ENCODE measurements around the gene SEC61G. TPM values are rescaled to one million over a fixed set of nuclear protein-coding genes. Genes with fewer than 3 reads are reported as not detected.

The SEC61G gene
- total RNA-seq, 1 experiment from 2014 or later, result 208 TPM

GRCh38 chr7:54773472-54774399 lies 14.7 kb upstream of the SEC61G start:
- H3K36me3 Mint-ChIP-seq, result peaks cover 31% of the 10 kb centered on the region
- H3K27me3 Mint-ChIP-seq (ENCODE audit: low read depth), result peaks cover 32% of the 10 kb centered on the region
- ChIA-PET CTCF (interaction anchor here (0.7 to 2.9 kb wide), 6 partner anchors 62 to 497 kb away, joined by 3 to 22 read pairs (median 4); no protein-coding TSS in a partner anchor), POLR2A (no interaction called here)
- ATAC-seq (peak; percentile 95), DNase-seq (ENCODE audit: low spot score) (peak; percentile 89)
- TF ChIP-seq, protein P1, sequence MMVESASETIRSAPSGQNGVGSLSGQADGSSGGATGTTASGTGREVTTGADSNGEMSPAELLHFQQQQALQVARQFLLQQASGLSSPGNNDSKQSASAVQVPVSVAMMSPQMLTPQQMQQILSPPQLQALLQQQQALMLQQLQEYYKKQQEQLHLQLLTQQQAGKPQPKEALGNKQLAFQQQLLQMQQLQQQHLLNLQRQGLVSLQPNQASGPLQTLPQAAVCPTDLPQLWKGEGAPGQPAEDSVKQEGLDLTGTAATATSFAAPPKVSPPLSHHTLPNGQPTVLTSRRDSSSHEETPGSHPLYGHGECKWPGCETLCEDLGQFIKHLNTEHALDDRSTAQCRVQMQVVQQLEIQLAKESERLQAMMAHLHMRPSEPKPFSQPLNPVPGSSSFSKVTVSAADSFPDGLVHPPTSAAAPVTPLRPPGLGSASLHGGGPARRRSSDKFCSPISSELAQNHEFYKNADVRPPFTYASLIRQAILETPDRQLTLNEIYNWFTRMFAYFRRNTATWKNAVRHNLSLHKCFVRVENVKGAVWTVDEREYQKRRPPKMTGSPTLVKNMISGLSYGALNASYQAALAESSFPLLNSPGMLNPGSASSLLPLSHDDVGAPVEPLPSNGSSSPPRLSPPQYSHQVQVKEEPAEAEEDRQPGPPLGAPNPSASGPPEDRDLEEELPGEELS (CRISPR knock-in tag; IDR thresholded peaks at IDR 0.05), result no peak
- TF ChIP-seq TEAD1 (CRISPR knock-in tag; IDR thresholded peaks at IDR 0.05), result 0 out of 2 replicates have a peak, but pooled peaks have one; percentile 27
- peak; percentile 71; the same call in 1 of the 2 replicates for TF ChIP-seq E2F5 (CRISPR knock-in tag; IDR thresholded peaks at IDR 0.05)
- TF ChIP-seq, protein P2, sequence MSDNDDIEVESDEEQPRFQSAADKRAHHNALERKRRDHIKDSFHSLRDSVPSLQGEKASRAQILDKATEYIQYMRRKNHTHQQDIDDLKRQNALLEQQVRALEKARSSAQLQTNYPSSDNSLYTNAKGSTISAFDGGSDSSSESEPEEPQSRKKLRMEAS (CRISPR knock-in tag; IDR thresholded peaks at IDR 0.05), result peak; percentile 85; the same call in 1 of the 2 replicates
- TF ChIP-seq, protein P3, sequence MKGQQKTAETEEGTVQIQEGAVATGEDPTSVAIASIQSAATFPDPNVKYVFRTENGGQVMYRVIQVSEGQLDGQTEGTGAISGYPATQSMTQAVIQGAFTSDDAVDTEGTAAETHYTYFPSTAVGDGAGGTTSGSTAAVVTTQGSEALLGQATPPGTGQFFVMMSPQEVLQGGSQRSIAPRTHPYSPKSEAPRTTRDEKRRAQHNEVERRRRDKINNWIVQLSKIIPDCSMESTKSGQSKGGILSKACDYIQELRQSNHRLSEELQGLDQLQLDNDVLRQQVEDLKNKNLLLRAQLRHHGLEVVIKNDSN (CRISPR knock-in tag; IDR thresholded peaks at IDR 0.05), result no peak
- TF ChIP-seq SP1 (CRISPR knock-in tag; conservative IDR thresholded peaks at IDR 0.05), result 0 out of 2 replicates have a peak, but pooled peaks have one; percentile 23
- TF ChIP-seq, protein P4, sequence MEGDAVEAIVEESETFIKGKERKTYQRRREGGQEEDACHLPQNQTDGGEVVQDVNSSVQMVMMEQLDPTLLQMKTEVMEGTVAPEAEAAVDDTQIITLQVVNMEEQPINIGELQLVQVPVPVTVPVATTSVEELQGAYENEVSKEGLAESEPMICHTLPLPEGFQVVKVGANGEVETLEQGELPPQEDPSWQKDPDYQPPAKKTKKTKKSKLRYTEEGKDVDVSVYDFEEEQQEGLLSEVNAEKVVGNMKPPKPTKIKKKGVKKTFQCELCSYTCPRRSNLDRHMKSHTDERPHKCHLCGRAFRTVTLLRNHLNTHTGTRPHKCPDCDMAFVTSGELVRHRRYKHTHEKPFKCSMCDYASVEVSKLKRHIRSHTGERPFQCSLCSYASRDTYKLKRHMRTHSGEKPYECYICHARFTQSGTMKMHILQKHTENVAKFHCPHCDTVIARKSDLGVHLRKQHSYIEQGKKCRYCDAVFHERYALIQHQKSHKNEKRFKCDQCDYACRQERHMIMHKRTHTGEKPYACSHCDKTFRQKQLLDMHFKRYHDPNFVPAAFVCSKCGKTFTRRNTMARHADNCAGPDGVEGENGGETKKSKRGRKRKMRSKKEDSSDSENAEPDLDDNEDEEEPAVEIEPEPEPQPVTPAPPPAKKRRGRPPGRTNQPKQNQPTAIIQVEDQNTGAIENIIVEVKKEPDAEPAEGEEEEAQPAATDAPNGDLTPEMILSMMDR (IDR thresholded peaks at IDR 0.05), result peak; percentile 72
- peaks cover 5% of the 10 kb centered on the region for H3K4me1 Mint-ChIP-seq
- no peak overlapping the region for H3K27ac Mint-ChIP-seq
- peaks cover 27% of the 10 kb centered on the region for H3K9me3 Mint-ChIP-seq
- peak overlapping the region; percentile 45 for H3K4me3 Mint-ChIP-seq

DNA sequence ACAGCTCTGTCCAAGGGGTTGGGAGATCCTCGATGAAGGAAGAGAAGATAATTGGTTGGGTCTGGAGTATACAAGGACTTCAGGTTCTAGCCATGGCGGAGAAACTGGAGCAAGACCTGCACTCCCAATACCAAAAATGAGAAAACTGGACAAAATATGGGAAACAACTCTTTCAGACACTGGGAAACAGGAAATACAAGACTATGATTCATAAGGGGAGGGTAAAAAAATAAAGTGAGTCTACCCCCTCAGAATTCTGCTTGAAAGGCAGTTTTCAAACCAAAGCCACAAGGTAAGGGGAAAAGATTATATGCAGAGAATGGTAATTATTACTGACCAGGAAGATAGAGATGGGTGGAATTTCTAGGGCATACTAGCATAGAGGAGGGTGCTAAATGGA lies 10.2 kb upstream of the SEC61G start:
- no peak overlapping the region for H3K27ac Mint-ChIP-seq
- no peak for TF ChIP-seq SMAD3 (CRISPR knock-in tag; IDR thresholded peaks at IDR 0.05; ENCODE audit: borderline replicate concordance)
- TF ChIP-seq, protein P5, sequence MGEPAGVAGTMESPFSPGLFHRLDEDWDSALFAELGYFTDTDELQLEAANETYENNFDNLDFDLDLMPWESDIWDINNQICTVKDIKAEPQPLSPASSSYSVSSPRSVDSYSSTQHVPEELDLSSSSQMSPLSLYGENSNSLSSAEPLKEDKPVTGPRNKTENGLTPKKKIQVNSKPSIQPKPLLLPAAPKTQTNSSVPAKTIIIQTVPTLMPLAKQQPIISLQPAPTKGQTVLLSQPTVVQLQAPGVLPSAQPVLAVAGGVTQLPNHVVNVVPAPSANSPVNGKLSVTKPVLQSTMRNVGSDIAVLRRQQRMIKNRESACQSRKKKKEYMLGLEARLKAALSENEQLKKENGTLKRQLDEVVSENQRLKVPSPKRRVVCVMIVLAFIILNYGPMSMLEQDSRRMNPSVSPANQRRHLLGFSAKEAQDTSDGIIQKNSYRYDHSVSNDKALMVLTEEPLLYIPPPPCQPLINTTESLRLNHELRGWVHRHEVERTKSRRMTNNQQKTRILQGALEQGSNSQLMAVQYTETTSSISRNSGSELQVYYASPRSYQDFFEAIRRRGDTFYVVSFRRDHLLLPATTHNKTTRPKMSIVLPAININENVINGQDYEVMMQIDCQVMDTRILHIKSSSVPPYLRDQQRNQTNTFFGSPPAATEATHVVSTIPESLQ (CRISPR knock-in tag; IDR thresholded peaks at IDR 0.05), result no peak
- no peak for TF ChIP-seq HMGA2 (CRISPR knock-in tag; IDR thresholded peaks at IDR 0.05)
- TF ChIP-seq ETV6 (CRISPR knock-in tag; IDR thresholded peaks at IDR 0.05), result no peak
- no peak for TF ChIP-seq FOXP1 (CRISPR knock-in tag; IDR thresholded peaks at IDR 0.05; ENCODE audit: borderline replicate concordance)
- TF ChIP-seq TEAD4 (CRISPR knock-in tag; IDR thresholded peaks at IDR 0.05), result no peak
- no peak for TF ChIP-seq MXD4 (CRISPR knock-in tag; IDR thresholded peaks at IDR 0.05; ENCODE audit: borderline replicate concordance)
- no peak for TF ChIP-seq SMAD4 (CRISPR knock-in tag; IDR thresholded peaks at IDR 0.05)
- no peak for TF ChIP-seq KAT7 (CRISPR knock-in tag; IDR thresholded peaks at IDR 0.05; ENCODE audit: borderline replicate concordance)
- no peak for TF ChIP-seq TP53 (CRISPR knock-in tag; IDR thresholded peaks at IDR 0.05)
- ATAC-seq (no peak), DNase-seq (ENCODE audit: low spot score) (no peak)
- no peak overlapping the region for H3K4me3 Mint-ChIP-seq
- H3K27me3 Mint-ChIP-seq (ENCODE audit: low read depth), result peaks cover 2% of the 10 kb centered on the region
- ChIA-PET POLR2A (no interaction called here), CTCF (interaction anchor here (1.1 to 1.5 kb wide), 2 partner anchors 70 to 485 kb away, joined by 3 to 4 read pairs; no protein-coding TSS in a partner anchor)
- peaks cover 2% of the 10 kb centered on the region for H3K36me3 Mint-ChIP-seq
- H3K9me3 Mint-ChIP-seq, result no peaks in the 10 kb centered on the region
- H3K4me1 Mint-ChIP-seq, result peaks cover 5% of the 10 kb centered on the region

Data from WTC11 (cell line).